Measurements from ENCODE around the gene TMEM128.
"Not testable (repeated sequence)": the region's sequence is repeated elsewhere in the genome, so short reads cannot be mapped to it uniquely, and the experiment has no call there.

Gene TMEM128

GRCh38 chr4:4248029-4248884 lies at the start of gene TMEM128:
TSS of gene TMEM128 (minus strand) at chr4:4248223. CDS start at chr4:4248202, 21 bp downstream.
- DNase-seq = peak; percentile 95

- no peak for DNase-seq
These were observed 48.3 kb upstream of the TMEM128 start for GRCh38 chr4:4296283-4296846.

GRCh38 chr4:4293279-4293678 lies 45.3 kb upstream of the TMEM128 start:
- DNase-seq = no peak

GRCh38 chr4:4289941-4290850 lies 42.2 kb upstream of the TMEM128 start, which contains the start of the genes LYAR and ZBTB49:
TSS of gene LYAR (minus strand) at chr4:4290154. CDS start at chr4:4283742, 6,412 bp downstream.
TSS of gene ZBTB49 (plus strand) at chr4:4290251. CDS start at chr4:4299946, 9,695 bp downstream.
- DNase-seq = peak; percentile 97

GRCh38 chr4:4289597-4289940 lies 41.5 kb upstream of the TMEM128 start:
- no peak for DNase-seq

GRCh38 chr4:4289055-4289454 lies 41.0 kb upstream of the TMEM128 start:
- DNase-seq = no peak

- DNase-seq = no peak
These were observed 40.1 kb upstream of the TMEM128 start for GRCh38 chr4:4288098-4288497.

- no peak for DNase-seq
These were observed 37.0 kb upstream of the TMEM128 start for GRCh38 chr4:4284827-4285618.

GRCh38 chr4:4281787-4282186 lies 33.8 kb upstream of the TMEM128 start:
- DNase-seq = no peak

- DNase-seq = no peak
These were observed 29.5 kb upstream of the TMEM128 start for GRCh38 chr4:4277531-4277930.

- no peak for DNase-seq
These were observed 26.2 kb upstream of the TMEM128 start for GRCh38 chr4:4274226-4274625.

GRCh38 chr4:4271912-4272311 lies 23.9 kb upstream of the TMEM128 start:
- DNase-seq = no peak

- peak; percentile 9 for DNase-seq
These were observed 22.5 kb upstream of the TMEM128 start for GRCh38 chr4:4270529-4270928.

- DNase-seq = peak; percentile 36
These were observed 21.8 kb upstream of the TMEM128 start for GRCh38 chr4:4269856-4270255.

- peak; percentile 27 for DNase-seq
These were observed 21.3 kb upstream of the TMEM128 start for GRCh38 chr4:4269331-4269731.

- no peak for DNase-seq
These were observed 20.8 kb upstream of the TMEM128 start for GRCh38 chr4:4268776-4269175.

- no peak for DNase-seq
These were observed 20.0 kb upstream of the TMEM128 start for GRCh38 chr4:4267981-4268380.

- peak; percentile 57 for DNase-seq
These were observed 12.2 kb upstream of the TMEM128 start for GRCh38 chr4:4260185-4260751.

GRCh38 chr4:4259484-4260100 lies 11.6 kb upstream of the TMEM128 start:
- DNase-seq = no peak

GRCh38 chr4:4257705-4258104 lies 9.7 kb upstream of the TMEM128 start:
- DNase-seq = not testable (repeated sequence)

- DNase-seq = no peak
These were observed 8.8 kb upstream of the TMEM128 start for GRCh38 chr4:4256799-4257198.

- no peak for DNase-seq
These were observed 6.6 kb upstream of the TMEM128 start for GRCh38 chr4:4254666-4255065.

All from activated CD4-positive, alpha-beta T cell treated with anti-CD3 and anti-CD28 coated beads, Interleukin-10, Interleukin-2, amounts not matched to agents 100 ng/mL and 50 ng/mL, durations not matched to agents 16 hours and 8 hours (primary cell).